Activated CD8-positive, alpha-beta T cell treated with anti-CD3 and anti-CD28 coated beads for 36 hours (primary cell): Measurements from ENCODE around the gene COA1. TPM values are rescaled to one million over a fixed set of nuclear protein-coding genes. Genes with fewer than 3 reads are reported as not detected.
A peak's percentile ranks its signal among the peaks of the same experiment; 100 is the strongest.
"Not testable (repeated sequence)": the region's sequence is repeated elsewhere in the genome, so short reads cannot be mapped to it uniquely, and the experiment has no call there.

Experiments used
- ATAC-seq: fragments of 200-7000 bp; cut with Tn5 transposase; one replicate; pipeline ENCODE4 v1.10.0; 2021; ENCODE audit warnings: mild to moderate bottlenecking, moderate library complexity
- CTCF ChIA-PET: fragments of 350-600 bp; sonication (Branson Sonifier 250); formaldehyde crosslinking; loops from one replicate; lab custom pipeline; 2021; ENCODE audit warnings: antibody characterized with exemption; lab: Charles Lee
- POLR2A ChIA-PET: fragments of 350-600 bp; sonication (Branson Sonifier 250); formaldehyde crosslinking; loops from one replicate; lab custom pipeline; 2021; ENCODE audit warnings: antibody characterized with exemption; lab: Charles Lee
- DNase-seq: peaks from one replicate; pipeline ENCODE4 v3.0.0-alpha.2; 2020
- H3K27ac Mint-ChIP-seq: one replicate; pipeline ENCODE4 v1.8.0; 2021; ENCODE audit warnings: mild to moderate bottlenecking, mixed read lengths
- H3K27me3 Mint-ChIP-seq: one replicate; pipeline ENCODE4 v1.8.0; 2021; ENCODE audit warnings: mixed read lengths
- H3K36me3 Mint-ChIP-seq: one replicate; pipeline ENCODE4 v1.8.0; 2021; ENCODE audit warnings: low read depth, mixed read lengths
- H3K4me1 Mint-ChIP-seq: one replicate; pipeline ENCODE4 v1.8.0; 2021; ENCODE audit warnings: low read depth, mixed read lengths
- H3K4me3 Mint-ChIP-seq: one replicate; pipeline ENCODE4 v1.8.0; 2021; ENCODE audit warnings: mild to moderate bottlenecking, moderate library complexity, mixed read lengths
- H3K9me3 Mint-ChIP-seq: one replicate; pipeline ENCODE4 v1.8.0; 2021; ENCODE audit warnings: mixed read lengths
- CTCF ChIP-seq: fragments of 200-600 bp; IDR thresholded peaks from one replicate; pipeline ENCODE4 v1.8.0; 2022; ENCODE audit warnings: antibody characterized with exemption, mild to moderate bottlenecking
- intact Hi-C: fragments of 100-400 bp; cut with micrococcal nuclease; formaldehyde crosslinking; loops from one replicate; pipeline ENCODE4 v1.10.0; 2022
- total RNA-seq, 2 experiments: library from RNA; stranded (reverse); gene quantifications; one replicate each; pipeline ENCODE4 v1.2.3, GENCODE V29; 2021

The COA1 gene
- 10 to 100 TPM; 78.8 to 85.6 TPM for total RNA-seq

- Mint-ChIP-seq H3K4me3 (peak within 1 kb of the TSS; percentile 94), H3K36me3 (peaks cover 20% of the 10 kb centered on the region), H3K9me3 (no peaks in the 10 kb centered on the region), H3K4me1 (peaks cover 33% of the 10 kb centered on the region), H3K27me3 (peaks cover 2% of the 10 kb centered on the region), H3K27ac (peak within 1 kb of the TSS; percentile 91)
- ChIA-PET CTCF (interaction anchor here (0.7 to 6.4 kb wide), 21 partner anchors 11 to 273 kb away, joined by 3 to 52 read pairs (median 4); partner anchors contain the start of gene STK17A), POLR2A (interaction anchor here (0.6 to 1.9 kb wide), 11 partner anchors 21 to 217 kb away, joined by 3 to 8 read pairs (median 5); partner anchors contain the start of genes BLVRA and MRPS24)
- ATAC-seq (peak; percentile 92), DNase-seq (peak; percentile 85)
- intact Hi-C loops = no loop called here
- TF ChIP-seq CTCF = peak; percentile 26
These were observed at the start of gene COA1 for GRCh38 chr7:43729214-43729923. COA1 (minus strand) TSS chr7:43729523; CDS start chr7:43648614, 80,909 bp downstream.

GRCh38 chr7:43778293-43779044 lies 49.1 kb upstream of the COA1 start:
- DNase-seq, H3K4me3 Mint-ChIP-seq, POLR2A ChIA-PET, H3K27ac Mint-ChIP-seq, CTCF ChIA-PET, H3K27me3 Mint-ChIP-seq, H3K9me3 Mint-ChIP-seq, H3K4me1 Mint-ChIP-seq, ATAC-seq, intact Hi-C loops: not testable (repeated sequence)
- peaks cover 10% of the 10 kb centered on the region for H3K36me3 Mint-ChIP-seq

GRCh38 chr7:43775255-43775654 lies 45.9 kb upstream of the COA1 start:
- ATAC-seq, H3K9me3 Mint-ChIP-seq, H3K4me3 Mint-ChIP-seq, POLR2A ChIA-PET, intact Hi-C loops, H3K4me1 Mint-ChIP-seq, H3K27ac Mint-ChIP-seq, CTCF ChIA-PET, H3K27me3 Mint-ChIP-seq, DNase-seq: not testable (repeated sequence)
- H3K36me3 Mint-ChIP-seq = peaks cover 19% of the 10 kb centered on the region

- H3K4me3 Mint-ChIP-seq = not testable (repeated sequence)
These were observed 43.9 kb upstream of the COA1 start for GRCh38 chr7:43773268-43773667.

GRCh38 chr7:43771573-43771972 lies 42.2 kb upstream of the COA1 start:
- H3K27ac Mint-ChIP-seq = no peak overlapping the region
- ChIA-PET POLR2A (no interaction called here), CTCF (interaction anchor here (1.0 to 1.7 kb wide), 2 partner anchors 14 to 189 kb away, joined by 3 to 5 read pairs; partner anchors contain the start of gene STK17A)
- H3K27me3 Mint-ChIP-seq = no peaks in the 10 kb centered on the region
- H3K36me3 Mint-ChIP-seq = peaks cover 16% of the 10 kb centered on the region
- intact Hi-C loops = no loop called here
- ATAC-seq = no peak
- DNase-seq = no peak
- no peaks in the 10 kb centered on the region for H3K9me3 Mint-ChIP-seq
- H3K4me1 Mint-ChIP-seq = peaks cover 2% of the 10 kb centered on the region
- no peak for TF ChIP-seq CTCF
- H3K4me3 Mint-ChIP-seq = no peak overlapping the region

More at GRCh38 chr7:43773268-43773667, 43.9 kb upstream of the COA1 start:
- H3K4me1 Mint-ChIP-seq, DNase-seq, H3K27me3 Mint-ChIP-seq, H3K27ac Mint-ChIP-seq, ATAC-seq, POLR2A ChIA-PET, CTCF ChIA-PET, intact Hi-C loops, H3K9me3 Mint-ChIP-seq: not testable (repeated sequence)
- peaks cover 17% of the 10 kb centered on the region for H3K36me3 Mint-ChIP-seq

GRCh38 chr7:43771128-43771527 lies 41.8 kb upstream of the COA1 start:
- Mint-ChIP-seq H3K36me3 (peaks cover 16% of the 10 kb centered on the region), H3K9me3 (no peaks in the 10 kb centered on the region), H3K4me1 (peaks cover 2% of the 10 kb centered on the region), H3K27me3 (no peaks in the 10 kb centered on the region), H3K4me3 (no peak overlapping the region), H3K27ac (no peak overlapping the region)
- intact Hi-C loops = no loop called here
- ChIA-PET CTCF (interaction anchor here (1.0 to 1.7 kb wide), 2 partner anchors 14 to 189 kb away, joined by 3 to 5 read pairs; partner anchors contain the start of gene STK17A), POLR2A (no interaction called here)
- no peak for DNase-seq
- no peak for TF ChIP-seq CTCF
- no peak for ATAC-seq
